ENCODE results near the gene ACSL1. TPM values are rescaled to one million over a fixed set of nuclear protein-coding genes. Genes with fewer than 3 reads are reported as not detected.

ACSL1 gene
- total and polyA plus RNA-seq, 2 of the 8 experiments (the other 6 are each of a cell fraction or from before 2014, with no cell fraction given), result 2.3 to 8.7 TPM

DNA sequence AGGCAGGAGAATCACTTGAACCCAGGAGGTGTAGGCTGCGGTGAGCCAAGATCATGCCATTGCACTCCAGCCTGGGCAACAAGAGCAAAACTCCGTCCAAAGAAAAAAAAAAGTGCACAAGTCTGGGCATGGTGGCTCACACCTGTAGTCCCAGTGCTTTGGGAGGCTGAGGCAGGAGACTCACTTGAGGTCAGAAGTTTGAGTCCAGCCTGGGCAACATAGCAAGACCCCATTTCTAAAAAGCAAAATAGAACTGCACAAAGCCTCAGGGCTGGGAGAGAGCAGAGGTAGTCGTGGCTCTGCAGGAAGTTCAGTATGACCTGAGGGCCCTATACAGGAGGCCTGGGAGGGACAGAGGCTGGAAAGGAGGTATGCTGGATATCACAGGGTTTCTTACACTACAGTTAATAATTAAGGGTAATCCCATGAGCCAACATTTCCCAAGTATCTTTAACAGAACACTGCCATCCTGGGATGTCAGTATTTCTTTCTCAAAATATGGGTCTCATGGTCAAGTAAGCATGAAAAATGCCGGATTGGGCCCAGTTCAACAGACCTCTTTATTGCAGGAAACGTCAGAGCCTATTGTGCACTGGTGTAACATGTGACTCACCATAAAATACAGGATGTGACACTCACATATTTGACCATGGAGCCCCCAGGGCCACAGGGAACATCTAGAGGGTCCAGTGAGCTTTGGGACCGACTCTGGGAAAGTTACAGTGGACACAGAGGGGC is 37.8 kb downstream of the ACSL1 start (continued):
- TF ChIP-seq, protein P1, sequence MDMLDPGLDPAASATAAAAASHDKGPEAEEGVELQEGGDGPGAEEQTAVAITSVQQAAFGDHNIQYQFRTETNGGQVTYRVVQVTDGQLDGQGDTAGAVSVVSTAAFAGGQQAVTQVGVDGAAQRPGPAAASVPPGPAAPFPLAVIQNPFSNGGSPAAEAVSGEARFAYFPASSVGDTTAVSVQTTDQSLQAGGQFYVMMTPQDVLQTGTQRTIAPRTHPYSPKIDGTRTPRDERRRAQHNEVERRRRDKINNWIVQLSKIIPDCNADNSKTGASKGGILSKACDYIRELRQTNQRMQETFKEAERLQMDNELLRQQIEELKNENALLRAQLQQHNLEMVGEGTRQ (IDR thresholded peaks at IDR 0.05; ENCODE audit: low read length), result no peak
- TF ChIP-seq RFX5 (IDR thresholded peaks at IDR 0.05; ENCODE audit: borderline replicate concordance, low read depth, low read length) (no peak), EP300 (IDR thresholded peaks at IDR 0.05; ENCODE audit: borderline replicate concordance in 1 of 2, low read depth in 2 of 2, low read length in 2 of 2) (no peak), SP2 (IDR thresholded peaks at IDR 0.05; ENCODE audit: low read length) (no peak), YY1 (IDR thresholded peaks at IDR 0.05; ENCODE audit: low read depth, low read length) (no peak), ZNF274 (IDR thresholded peaks at IDR 0.05; ENCODE audit: borderline replicate concordance, extremely low read depth, low read length) (no peak), CREB1 (IDR thresholded peaks at IDR 0.05) (no peak)
- TF ChIP-seq, protein P2, sequence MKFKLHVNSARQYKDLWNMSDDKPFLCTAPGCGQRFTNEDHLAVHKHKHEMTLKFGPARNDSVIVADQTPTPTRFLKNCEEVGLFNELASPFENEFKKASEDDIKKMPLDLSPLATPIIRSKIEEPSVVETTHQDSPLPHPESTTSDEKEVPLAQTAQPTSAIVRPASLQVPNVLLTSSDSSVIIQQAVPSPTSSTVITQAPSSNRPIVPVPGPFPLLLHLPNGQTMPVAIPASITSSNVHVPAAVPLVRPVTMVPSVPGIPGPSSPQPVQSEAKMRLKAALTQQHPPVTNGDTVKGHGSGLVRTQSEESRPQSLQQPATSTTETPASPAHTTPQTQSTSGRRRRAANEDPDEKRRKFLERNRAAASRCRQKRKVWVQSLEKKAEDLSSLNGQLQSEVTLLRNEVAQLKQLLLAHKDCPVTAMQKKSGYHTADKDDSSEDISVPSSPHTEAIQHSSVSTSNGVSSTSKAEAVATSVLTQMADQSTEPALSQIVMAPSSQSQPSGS (IDR thresholded peaks at IDR 0.05; ENCODE audit: low read length), result no peak

All from H1 (cell line).